GM13976 (cell line): ENCODE results near the gene HSD17B8.

Experiments used
- DNase-seq: peaks from one replicate; pipeline ENCODE4 v3.0.0; 2012; ENCODE audit warnings: low spot score
- CTCF ChIP-seq: IDR thresholded peaks from 2 replicates; pipeline ENCODE4 v1.5.1; 2012; ENCODE audit warnings: borderline replicate concordance, mild to moderate bottlenecking; ENCODE audit not compliant: insufficient read depth; ENCODE audit errors: extremely low read depth, missing control alignments, control extremely low read depth
- in situ Hi-C: fragments of 300-500 bp; cut with MboI; formaldehyde crosslinking; loops from one replicate; pipeline ENCODE4 v1.12.0; 2022; ENCODE audit warnings: low sequenced_read_pairs, mixed read lengths, inconsistent platforms; ENCODE audit not compliant: unreplicated experiment

HSD17B8 gene

GRCh38 chr6:33254591-33254990 lies 50.1 kb downstream of the HSD17B8 start:
- in situ Hi-C loops, result no loop called here
- DNase-seq, result no peak
- TF ChIP-seq CTCF, result no peak
